NCI-H345 (cell line): ENCODE results near the gene ZDHHC11.
"Not testable (repeated sequence)": the region's sequence is repeated elsewhere in the genome, so short reads cannot be mapped to it uniquely, and the experiment has no call there.

Source experiments
- DNase-seq: peaks from one replicate; lab custom pipeline; 2025; lab: John Stamatoyannopoulos, UW

The ZDHHC11 gene

GRCh38 chr5:845031-845675 is 5.6 kb downstream of the ZDHHC11 start:
- DNase-seq = not testable (repeated sequence)

GRCh38 chr5:844426-844825 is 6.4 kb downstream of the ZDHHC11 start:
- DNase-seq = not testable (repeated sequence)

- DNase-seq = not testable (repeated sequence)
These were observed 6.9 kb downstream of the ZDHHC11 start for GRCh38 chr5:843926-844325.

GRCh38 chr5:843371-843770 is 7.4 kb downstream of the ZDHHC11 start:
- DNase-seq = not testable (repeated sequence)

- not testable (repeated sequence) for DNase-seq
These were observed 8.2 kb downstream of the ZDHHC11 start for GRCh38 chr5:842402-843221.

GRCh38 chr5:841531-842401 is 9.0 kb downstream of the ZDHHC11 start:
- not testable (repeated sequence) for DNase-seq

GRCh38 chr5:840974-841435 is 9.8 kb downstream of the ZDHHC11 start:
- not testable (repeated sequence) for DNase-seq

GRCh38 chr5:840118-840973 is 10.4 kb downstream of the ZDHHC11 start:
- not testable (repeated sequence) for DNase-seq

- DNase-seq = not testable (repeated sequence)
These were observed 12.3 kb downstream of the ZDHHC11 start for GRCh38 chr5:838431-838851.

- DNase-seq = not testable (repeated sequence)
These were observed 13.1 kb downstream of the ZDHHC11 start for GRCh38 chr5:837621-838121.

GRCh38 chr5:835933-836612 is 14.7 kb downstream of the ZDHHC11 start:
- not testable (repeated sequence) for DNase-seq

GRCh38 chr5:834013-834412 is 16.8 kb downstream of the ZDHHC11 start:
- not testable (repeated sequence) for DNase-seq

- DNase-seq = not testable (repeated sequence)
These were observed 22.6 kb downstream of the ZDHHC11 start for GRCh38 chr5:828194-828593.

- DNase-seq = not testable (repeated sequence)
These were observed 25.2 kb downstream of the ZDHHC11 start for GRCh38 chr5:825544-825943.

- DNase-seq = no peak
These were observed 29.3 kb downstream of the ZDHHC11 start for GRCh38 chr5:821504-821903.

- DNase-seq = no peak
These were observed 30.5 kb downstream of the ZDHHC11 start for GRCh38 chr5:820245-820644.

- DNase-seq = no peak
These were observed 31.7 kb downstream of the ZDHHC11 start for GRCh38 chr5:819078-819477.

GRCh38 chr5:816176-816575 is 34.6 kb downstream of the ZDHHC11 start:
- DNase-seq = no peak

- no peak for DNase-seq
These were observed 35.3 kb downstream of the ZDHHC11 start for GRCh38 chr5:815449-815848.

- DNase-seq = not testable (repeated sequence)
These were observed 37.2 kb downstream of the ZDHHC11 start for GRCh38 chr5:813575-813974.
